Fibroblast of peridontal ligament (primary cell): ENCODE data around the gene PIMREG.
"Not testable (repeated sequence)": the region's sequence is repeated elsewhere in the genome, so short reads cannot be mapped to it uniquely, and the experiment has no call there.

Experiments
- DNase-seq: peaks from one replicate; pipeline ENCODE4 v3.0.0-alpha.2; 2010; ENCODE audit errors: extremely low read depth

PIMREG gene

DNA sequence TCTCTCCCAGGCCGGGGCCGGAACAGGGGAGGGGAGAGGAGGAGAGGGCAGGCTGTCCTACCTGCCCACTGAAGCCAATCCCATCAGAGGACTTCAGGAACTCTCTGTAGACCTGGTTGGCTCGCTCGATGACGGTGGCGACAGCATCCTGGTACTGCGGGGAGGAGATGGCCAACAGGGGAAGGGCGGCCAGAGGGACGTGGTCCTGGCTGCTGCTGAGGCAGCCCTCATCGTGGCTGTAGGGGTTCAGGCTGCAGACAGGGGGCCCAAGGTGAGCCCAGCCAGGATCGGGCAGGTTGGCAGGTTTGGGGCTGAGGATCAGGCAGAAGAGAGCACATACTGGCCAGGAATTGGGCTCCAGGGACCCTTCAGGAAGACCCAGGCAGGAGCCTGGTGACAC is 34.2 kb downstream of the PIMREG start:
- DNase-seq = no peak

DNA sequence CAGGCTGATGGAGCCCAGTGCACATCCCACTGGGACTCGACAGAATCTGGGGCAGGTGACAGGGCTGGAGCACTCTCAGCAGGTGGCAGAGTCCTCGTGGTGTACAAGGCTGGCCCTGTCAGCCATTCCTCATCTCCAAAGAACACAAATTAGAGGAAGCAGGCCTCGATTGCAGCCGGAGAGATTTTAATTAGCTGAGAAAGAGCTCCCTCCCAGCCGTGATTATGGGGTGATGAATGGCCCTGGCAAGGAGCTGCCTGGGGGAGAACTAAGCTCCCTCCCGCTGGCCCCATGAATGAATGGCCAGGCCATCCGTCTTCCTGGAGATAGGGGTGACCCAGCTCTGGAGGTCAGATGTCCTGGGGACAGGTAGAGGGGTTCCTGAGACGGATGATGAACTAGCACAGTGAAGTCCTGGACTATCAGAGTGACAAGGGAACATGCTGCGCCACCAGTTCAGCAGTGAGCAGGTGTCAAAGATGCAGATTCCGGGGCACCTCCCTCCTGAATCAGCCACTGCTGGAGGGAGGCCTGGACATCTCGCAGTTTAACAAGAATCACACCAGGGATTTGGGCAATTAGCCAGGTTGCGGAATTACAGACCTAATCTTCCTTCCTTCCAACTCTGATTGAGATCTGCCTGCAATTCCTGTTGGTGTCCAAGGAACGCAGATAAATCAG is 35.5 kb downstream of the PIMREG start:
- no peak for DNase-seq

DNA sequence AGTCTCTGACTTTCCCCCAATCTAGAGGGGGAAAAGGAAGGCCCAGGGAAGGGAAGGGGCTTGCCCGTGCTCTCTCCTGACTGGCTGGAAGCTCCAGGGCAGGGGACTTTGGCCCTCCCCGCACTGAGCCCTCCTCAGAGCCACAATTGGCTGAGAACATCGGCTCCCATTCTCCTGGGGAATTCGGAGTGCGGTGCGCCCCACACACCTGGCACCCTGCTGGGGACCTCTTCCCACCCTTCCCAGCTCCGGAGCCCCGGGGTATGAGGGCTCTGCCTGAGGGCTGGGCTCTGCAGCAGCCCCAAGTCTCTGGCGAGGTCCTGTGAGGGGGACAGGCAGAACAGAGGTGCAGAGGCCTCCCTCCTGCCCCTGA is 36.0 kb downstream of the PIMREG start:
- no peak for DNase-seq

DNA sequence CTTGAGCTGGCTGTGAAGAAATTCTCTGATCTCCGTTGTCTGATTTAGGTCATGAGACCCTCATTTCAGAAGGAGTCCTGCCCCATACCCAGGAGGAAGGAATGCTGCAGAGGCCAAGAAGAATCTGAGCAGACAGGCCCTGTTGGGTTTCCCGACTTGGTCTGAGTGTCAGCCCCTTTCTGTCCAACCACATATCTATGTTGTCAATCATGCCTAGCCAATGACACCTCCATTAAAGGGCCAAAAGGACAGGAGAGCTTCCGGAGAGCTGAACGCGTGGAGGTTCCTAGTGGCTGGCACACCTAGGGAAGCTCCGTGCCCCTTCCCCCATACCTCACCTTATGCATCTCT is 37.8 kb downstream of the PIMREG start:
- DNase-seq = no peak

DNA sequence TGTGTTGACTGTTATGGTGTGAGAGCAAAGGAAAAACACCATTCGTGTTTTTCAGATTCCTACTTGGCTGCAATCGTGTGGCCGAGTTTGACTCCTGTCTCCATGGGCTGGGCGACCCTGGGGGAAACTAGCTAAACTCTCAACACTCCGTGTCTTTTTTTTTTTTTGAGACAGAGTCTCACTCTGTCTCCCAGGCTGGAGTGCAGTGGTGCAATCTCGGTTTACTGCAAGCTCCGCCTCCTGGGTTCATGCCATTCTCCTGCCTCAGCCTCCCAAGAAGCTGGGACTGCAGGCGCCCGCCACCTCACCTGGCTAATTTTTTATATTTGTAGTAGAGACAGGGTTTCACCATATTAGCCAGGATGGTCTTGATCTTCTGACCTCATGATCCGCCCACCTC is 38.5 kb downstream of the PIMREG start:
- DNase-seq = not testable (repeated sequence)

DNA sequence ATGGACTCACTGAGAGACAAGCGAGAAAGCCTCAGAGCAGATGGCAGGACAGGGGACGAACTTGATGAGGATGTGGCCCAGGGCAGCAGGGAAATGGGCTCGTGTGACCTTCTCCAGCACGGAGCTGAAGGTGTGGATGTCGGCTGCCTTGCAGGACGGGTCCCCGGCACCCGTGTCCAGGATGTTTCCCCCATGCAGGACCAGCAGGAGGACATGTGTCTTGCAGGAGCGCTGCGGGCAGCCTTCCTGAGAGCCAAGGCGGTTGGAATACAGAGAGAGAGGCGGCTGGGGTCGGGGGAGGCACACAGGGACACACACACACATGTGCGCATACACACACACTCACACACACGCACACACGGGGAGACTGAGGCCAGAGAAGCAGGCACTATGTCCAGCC is 39.3 kb downstream of the PIMREG start:
- DNase-seq = no peak

DNA sequence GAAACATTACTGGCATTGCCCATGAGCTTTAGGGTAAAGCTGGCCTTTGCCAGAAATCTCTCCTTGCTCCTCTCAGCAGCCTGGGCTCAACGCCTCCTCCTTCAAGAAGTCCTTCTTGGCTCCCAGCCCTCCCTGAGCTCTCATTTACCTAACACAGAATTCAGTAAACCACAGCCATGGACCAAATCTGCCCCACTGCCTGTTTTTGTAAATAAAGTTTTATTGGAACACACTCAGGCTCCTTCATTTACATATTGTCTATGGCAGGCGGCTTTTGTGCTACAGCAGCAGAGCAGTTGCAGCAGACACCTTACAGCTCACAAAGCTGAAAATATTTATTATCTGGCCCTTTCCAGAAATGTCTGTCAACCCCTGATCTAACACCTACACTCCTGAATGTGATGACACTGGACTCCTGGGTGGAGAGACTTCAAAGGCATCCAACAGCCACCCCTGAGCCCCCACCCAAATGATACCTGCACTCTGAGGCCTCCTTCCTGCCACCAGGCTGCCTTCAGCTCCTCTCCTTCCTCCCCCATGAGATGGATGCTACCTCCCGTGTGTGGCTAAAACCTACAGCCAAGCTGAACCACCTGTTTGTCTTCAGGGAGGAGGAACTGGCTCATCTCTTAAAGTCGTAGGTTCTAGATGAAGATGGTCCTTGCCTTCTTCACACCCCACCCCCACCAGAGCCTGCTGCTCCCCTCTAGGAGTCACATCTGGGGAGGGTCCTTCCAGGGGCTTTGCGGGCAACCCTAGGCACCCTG is 41.6 kb downstream of the PIMREG start:
- no peak for DNase-seq

DNA sequence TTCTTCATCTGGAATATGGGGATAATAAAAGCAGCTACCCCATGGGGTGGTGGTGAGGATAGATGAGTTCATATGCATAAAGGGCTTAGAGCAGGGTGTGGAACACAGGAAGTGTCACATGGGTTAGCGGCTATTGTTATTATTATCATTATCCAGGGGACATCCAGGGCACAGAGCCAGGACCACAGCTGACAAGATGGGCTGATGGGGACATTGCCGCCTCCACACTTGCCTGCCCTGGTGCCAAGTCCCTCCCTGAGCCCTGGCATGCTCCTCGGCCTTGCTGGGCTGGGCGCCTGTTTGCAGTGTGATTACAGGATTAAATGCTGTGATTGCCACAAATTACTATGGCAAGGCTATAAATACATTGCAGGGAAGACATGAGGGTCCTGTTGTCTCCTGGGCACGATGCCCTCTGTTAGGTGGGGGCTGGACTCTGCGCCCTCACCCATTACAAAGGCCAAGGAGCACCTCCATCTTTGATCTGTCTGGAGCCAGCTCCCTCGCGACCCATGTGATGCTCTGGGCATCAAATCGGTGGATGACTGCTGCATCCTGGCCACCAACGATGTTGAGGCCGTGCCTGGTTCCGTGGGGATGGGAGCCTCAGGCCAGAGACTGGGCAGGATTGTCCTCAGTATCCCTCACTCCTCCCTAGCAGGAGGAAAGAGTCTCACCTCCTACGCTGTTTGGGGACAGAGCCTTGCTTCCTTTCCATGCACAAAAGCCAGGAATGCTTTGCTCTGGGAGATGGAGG is 43.2 kb downstream of the PIMREG start:
- no peak for DNase-seq

DNA sequence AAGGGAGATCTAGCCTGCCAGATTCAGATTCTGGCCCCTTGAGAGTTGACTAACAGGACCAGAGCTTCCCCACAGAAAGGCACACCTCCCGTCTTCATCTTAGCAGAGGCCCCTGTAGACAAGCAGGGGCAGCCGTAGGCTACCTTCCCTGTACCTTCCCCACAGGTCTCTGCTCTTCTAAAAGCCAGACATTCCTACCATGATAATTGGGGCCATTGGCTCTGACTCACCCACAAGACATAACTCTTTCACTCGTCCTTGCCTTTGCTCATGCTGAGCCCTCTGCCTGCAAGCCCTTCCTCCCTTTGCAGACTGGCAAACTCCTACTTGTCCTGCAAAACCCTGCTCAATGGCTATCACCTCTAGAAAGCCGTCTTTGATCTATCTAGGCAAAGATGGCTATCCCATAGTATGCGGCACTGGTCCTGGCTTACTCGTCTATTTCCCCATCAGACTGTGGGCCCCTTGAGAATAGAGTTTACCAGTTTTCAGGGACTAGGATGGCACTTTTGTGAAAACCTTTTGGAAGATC is 43.8 kb downstream of the PIMREG start:
- no peak for DNase-seq

DNA sequence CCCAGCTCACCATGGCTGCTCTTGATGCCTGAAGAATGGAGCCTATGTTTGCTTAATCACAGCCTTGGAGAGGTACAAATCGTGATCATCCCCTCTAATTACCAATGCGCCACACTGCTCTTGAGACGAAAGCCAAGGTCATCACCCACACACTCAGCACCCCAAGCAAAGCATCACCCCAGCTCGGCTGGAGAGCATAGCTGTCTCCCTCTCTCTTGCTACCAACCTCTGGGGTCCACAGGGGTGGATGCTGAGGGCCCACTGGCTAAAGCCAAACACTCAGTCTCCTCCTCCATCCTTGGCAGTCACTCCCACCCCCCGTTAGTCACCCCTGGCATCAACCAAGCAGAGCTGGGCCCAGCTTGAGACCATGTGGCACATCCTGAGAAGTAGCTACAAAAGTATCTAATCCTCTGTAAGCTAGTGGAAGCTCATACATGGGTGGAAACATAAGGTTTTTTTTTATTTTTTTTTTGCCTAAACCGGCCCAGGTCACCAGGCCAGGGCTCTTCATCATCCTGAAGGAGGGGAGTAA is 44.8 kb downstream of the PIMREG start:
- no peak for DNase-seq

DNA sequence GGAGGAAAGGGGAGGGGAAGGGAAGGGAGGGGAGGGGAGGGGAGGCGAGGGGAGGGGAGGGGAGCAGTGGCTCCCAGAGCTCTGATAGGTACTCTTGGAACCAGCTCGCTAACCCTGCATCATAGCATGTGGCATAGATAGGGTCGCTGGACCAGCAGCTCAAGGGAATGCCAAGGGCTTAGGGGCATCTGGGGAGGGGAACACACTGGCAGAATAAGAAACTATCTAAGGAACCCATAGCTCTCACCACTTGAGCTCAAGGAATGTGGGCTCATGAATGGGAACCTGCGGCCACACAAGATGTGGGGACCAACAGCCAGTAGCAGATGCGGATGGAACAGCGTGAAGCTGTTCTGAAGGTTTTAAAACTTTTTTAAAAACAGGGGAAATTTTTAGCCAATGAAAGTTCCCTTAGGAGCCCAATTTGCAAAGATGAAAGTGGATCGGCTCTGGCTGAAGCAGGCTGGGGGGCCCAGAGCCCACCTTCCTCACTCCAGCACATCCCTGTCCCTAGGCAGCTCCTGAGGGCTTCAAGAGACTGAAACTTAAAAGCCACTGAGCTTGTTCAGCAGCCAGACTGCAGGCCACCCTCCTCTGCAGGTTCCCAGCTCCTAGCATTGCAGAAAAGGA is 46.9 kb downstream of the PIMREG start:
- DNase-seq = no peak

DNA sequence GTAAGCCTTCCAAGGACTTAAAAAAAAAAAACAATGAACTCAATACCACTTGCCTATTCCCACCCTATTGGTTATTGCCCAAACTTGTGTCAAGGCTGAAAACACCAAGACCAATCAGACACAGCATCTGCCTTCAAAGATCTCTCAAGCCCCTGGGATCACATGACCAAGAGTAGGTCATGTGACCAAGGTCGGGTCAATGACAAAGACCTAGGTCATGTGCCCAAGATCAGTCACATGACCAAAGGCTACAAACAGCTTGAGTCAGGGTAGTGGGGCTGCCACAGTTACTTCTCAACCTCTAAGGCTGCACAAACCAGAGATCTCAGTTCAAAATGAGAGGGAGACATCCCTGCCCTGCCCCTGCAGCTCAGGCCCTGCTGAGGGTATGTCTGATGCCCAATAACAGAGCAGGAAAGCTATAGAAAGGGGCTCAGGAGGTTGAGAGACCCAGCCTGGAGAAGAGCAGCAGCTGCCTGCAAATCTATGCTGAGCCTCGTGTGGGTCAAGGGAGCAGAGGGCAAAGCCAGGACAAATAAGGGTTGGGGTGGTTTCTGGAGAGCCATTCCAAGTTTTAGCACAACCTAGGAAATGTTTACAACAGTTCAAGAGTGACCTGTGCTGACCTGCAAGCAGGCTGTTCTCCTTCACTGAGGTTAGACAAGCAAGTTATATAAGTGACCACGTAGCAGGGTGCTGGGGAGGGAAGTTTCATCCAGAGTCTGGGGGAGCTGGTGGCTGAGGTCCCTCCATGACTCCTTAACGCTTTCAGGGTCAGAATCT is 48.8 kb downstream of the PIMREG start:
- DNase-seq = no peak

DNA sequence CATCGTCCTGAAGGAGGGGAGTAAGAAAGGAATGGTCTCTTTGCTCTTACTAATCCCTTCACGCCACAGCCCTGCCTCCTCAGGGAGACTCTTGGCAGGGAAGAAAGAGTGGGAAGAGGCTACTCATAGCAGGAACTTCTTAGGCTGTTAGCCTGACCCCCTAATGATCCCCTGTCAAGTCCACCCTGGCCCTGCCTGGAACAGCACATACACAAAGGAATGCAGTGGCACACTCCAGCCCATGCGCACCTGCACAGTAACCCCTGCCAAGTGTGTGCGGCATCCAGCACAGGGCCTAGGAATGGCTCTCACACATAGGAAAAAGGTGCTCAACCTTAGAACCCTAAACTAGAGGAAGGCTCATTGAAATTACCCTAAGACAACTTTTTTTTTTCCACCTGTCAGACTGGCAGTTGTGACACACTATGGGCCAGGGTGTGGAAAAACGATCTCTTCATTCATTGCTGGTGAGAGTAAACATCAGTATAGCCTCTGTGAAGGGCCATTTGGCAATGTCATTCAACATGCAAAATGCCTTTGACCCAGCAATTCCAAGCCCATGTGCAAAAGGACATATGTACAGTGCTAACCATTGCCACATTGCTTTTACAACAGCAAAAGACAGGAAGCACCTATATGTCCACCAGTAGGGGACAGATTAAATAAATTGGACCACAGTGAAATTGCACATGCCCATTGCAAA is 50.1 kb downstream of the PIMREG start:
- no peak for DNase-seq

DNA sequence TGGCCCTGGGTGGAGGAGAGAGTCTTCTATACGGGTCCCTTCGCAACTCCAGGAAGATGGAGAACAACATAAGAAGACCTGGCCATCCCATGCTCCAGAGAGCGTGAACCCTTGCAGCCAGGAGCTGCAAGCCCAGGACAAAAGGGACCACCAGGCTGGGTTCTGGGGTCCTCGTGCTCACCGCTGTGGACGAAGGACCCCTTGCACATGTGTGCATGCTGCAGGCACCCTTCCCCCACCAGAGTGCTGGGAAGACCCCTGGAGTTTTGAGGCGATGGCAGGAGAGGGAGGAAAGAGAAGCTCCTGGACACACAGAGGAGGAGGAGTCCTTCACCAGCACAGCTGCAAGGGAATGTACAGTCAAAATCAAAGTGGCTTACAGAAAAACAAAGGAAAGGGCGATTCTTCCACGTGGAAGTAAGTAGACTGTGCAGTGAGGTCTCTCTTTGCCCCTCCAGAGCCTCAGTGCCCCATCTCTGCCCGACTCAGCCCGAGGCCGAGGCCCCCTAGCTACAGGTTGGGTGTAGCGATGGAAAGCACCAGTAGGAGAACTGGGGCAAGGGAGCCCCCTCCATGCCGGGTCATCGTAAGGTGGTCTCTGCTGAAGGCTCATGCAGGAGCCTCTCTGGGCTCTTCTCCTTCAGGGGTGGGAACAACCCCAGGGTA is 51.3 kb downstream of the PIMREG start:
- no peak for DNase-seq

DNA sequence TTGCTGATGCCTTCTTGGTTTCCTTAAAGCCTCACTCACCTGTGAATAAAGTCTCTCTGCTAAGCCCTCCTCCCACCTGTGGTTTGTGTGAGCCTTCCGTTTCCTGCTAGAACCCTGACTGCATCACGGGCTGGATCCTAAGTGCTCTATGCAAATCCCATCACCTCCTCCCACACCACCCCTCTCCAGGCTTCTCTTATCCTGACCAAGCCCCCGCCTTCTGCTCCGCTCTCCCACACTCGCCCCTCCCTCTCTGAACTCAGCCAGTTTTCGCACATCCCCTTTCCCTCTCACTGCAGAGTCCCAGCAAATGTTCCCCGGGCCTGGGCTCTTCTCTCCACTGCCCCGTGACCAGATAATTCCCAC is 51.8 kb downstream of the PIMREG start:
- no peak for DNase-seq

DNA sequence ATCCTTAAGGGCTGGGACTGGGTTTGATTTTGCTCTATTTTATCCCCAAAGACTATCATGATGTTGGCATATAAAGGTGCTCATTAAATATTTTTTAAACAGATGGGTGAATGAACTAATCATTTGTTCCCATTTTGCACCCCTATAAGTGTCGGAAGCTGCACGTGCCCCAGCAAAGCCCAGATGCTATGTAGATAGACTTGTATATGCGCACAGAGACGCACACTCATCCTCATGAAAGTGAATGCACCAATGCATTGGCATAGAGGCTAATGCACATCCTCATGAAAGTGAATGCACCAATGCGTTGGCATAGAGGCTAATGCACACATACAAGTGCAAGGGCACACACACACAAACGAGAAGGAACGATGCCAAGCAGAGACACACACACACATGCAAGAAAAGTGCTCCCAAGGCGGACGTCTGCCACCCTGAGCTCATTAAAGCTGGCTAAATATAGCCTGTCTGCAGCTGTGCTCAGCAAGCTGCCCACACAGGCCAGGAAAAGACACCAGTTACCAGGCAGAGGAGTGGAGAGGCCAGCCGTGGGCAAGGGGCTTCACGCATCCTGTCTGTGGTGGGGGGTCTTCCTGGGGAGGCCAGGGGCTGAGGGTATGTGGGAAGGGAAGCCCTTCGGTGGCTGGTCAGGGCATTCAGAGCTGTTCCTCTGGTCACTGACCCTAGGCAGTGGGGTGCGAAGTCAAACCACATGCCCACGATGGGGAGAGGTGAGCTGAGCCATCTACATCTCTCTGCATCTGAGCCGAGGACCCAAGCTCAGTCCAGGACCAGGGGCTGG is 52.6 kb downstream of the PIMREG start:
- no peak for DNase-seq

DNA sequence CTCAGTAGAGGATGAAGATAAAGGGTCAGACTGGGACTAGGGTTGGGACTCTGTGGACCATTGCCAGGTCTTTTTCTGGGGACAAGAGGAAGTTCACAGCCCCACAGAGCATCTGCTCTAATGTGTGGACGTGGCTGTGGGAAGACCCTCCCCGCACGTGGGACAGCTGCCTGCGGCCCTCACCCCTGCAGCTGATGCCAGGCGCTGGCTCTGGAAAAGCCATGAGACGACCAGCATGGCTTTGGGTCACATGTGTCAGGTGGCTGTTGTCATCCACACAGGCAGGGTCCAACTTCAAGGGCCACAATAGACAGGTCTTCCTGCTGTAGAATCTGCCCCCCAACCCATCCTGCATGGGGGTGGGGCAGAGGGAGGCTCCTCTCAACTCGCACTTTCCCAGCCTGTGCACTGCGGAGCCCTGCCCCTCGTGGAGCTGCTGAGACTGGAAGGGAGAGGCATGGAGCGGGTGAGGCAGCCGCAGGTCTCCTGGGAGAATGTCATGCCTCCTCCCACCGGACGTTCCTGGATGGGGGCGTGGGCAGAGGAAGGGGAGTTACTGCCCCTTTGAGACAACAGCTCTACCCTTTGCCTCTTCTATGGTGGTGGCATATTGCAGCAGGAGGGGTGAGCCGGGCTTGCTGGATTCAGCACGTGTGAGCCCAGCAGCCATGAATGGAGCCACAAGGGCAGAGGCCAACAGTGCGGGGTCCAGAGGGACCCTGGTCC is 53.4 kb downstream of the PIMREG start:
- no peak for DNase-seq

DNA sequence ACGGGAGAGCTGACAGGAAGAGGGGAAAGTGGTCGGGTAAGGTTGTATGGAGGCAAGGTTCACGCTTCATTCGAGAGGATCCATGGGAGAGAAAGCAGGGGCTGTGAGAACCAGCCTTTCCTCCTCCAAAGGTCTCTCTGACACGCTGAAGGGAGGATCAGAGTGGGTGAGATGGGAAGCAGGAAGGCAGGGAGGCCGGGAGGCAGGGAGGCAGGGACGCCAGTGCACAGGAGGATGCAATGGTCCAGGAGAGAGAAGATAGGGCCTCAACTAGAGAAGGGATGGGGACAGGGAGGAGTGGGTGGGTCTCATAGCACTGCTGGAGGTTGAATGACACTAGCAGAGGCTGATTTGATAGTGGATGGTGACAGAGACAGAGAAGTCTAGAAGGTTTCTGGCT is 54.1 kb downstream of the PIMREG start:
- no peak for DNase-seq
